ENCODE results near the gene LCE1C.

GRCh38 chr1:152774875-152775274 lies 31.6 kb downstream of the LCE1C start, which contains the start of gene LCE1F:
- TF ChIP-seq CTCF (conservative IDR thresholded peaks at IDR 0.05; ENCODE audit: low read depth, low read length) (no peak), POLR2A (IDR thresholded peaks at IDR 0.05; ENCODE audit: low read depth, low read length) (no peak)

Data from IMR-90 (cell line).